Camera-type eye (tissue), 1 donor: ENCODE data around the gene GAREM2. TPM values are rescaled to one million over a fixed set of nuclear protein-coding genes. Genes with fewer than 3 reads are reported as not detected.

Experiments used
- total RNA-seq: library from RNA; depleted of rRNA; stranded (reverse); fragments of >200 nt; gene quantifications from one replicate; pipeline ENCODE4 v1.2.3, GENCODE V29; 2014

The GAREM2 gene
- total RNA-seq = 5.5 TPM

GRCh38 chr2:26172871-26173775 is at the start of gene GAREM2:
GAREM2 (plus strand) TSS chr2:26173088; CDS start chr2:26173221, 133 bp downstream.

Other genes with a start within 250 kb of the GAREM2 start
- gene KIF3C, start 190.6 kb upstream of the GAREM2 start, total RNA-seq = 30.7 TPM
- 116 TPM for gene RAB10, start 139.0 kb upstream of the GAREM2 start, total RNA-seq
- gene HADHA, start 71.5 kb downstream of the GAREM2 start, total RNA-seq = 106 TPM
- 111 TPM for gene HADHB, start 71.9 kb downstream of the GAREM2 start, total RNA-seq
- gene SELENOI, start 173.1 kb downstream of the GAREM2 start, total RNA-seq = 34.3 TPM
- gene ADGRF3, start 173.7 kb downstream of the GAREM2 start, total RNA-seq = not detected
- gene DRC1, start 228.8 kb downstream of the GAREM2 start, total RNA-seq = 1.3 TPM